Tibial nerve (tissue), 4 donors: ENCODE data around the gene MRTFA.

Experiments
- CTCF ChIP-seq, 5 experiments: fragments of 200-600 bp in 3 of 5; fragments of 450-650 bp in 2 of 5; sonication (generic) in 3 of 5; IDR thresholded peaks; one replicate each; pipeline ENCODE4 v1.5.1; 2016 to 2019; ENCODE audit warnings: antibody characterized with exemption in 5 of 5, mild to moderate bottlenecking in 3 of 5, moderate library complexity in 2 of 5
- EP300 ChIP-seq, 2 donors: sonication (generic); formaldehyde crosslinking; IDR thresholded peaks; one replicate each; pipeline ENCODE4 v1.6.1; 2017; ENCODE audit warnings: antibody characterized with exemption in 2 of 2, mild to moderate bottlenecking in 1 of 2
- POLR2A ChIP-seq, 2 donors: fragments of 450-650 bp; IDR thresholded peaks; one replicate each; pipeline ENCODE4 v1.6.1; 2017; ENCODE audit warnings: antibody characterized with exemption in 2 of 2, mild to moderate bottlenecking in 2 of 2, moderate library complexity in 2 of 2

- peak; percentile 54 to 66 (median 55) for TF ChIP-seq CTCF (IDR thresholded peaks at IDR 0.05)
- TF ChIP-seq POLR2A (IDR thresholded peaks at IDR 0.05) = no peak
- TF ChIP-seq EP300 (IDR thresholded peaks at IDR 0.05) = no peak
Observed at GRCh38 chr22:40487663-40488249, 148.8 kb downstream of the MRTFA start.
